Kidney (tissue), 14 donors: ENCODE measurements around the gene SLC39A11. TPM values are rescaled to one million over a fixed set of nuclear protein-coding genes. Genes with fewer than 3 reads are reported as not detected.

ENCODE experiments used
- DNase-seq, 5 donors: peaks; one replicate each; pipeline ENCODE4 v3.0.0-alpha.2; 2013 to 2020
- FAIRE-seq: peaks from 2 replicates; lab custom pipeline; 2012; peaks lifted over from hg19 to GRCh38; lab: Jason Lieb, UNC
- H3K27ac ChIP-seq, 2 donors: one replicate each; pipeline ENCODE4 v1.7.0; 2013; ENCODE audit warnings: low read depth in 2 of 2, low read length in 2 of 2, inconsistent platforms in 1 of 2
- H3K27me3 ChIP-seq: one replicate; pipeline ENCODE4 v1.7.1; 2013; ENCODE audit warnings: low read length, inconsistent platforms; ENCODE audit not compliant: control insufficient read depth, insufficient read depth
- H3K36me3 ChIP-seq, 3 donors: one replicate each; pipeline versions ENCODE4 v1.7.0 to v1.7.1; 2013; ENCODE audit warnings: low read length in 3 of 3, control low read depth in 1 of 3, inconsistent platforms in 1 of 3; ENCODE audit not compliant: insufficient read depth in 3 of 3, control insufficient read depth in 2 of 3
- H3K4me1 ChIP-seq, 3 donors: one replicate each; pipeline versions ENCODE4 v1.7.0 to v1.7.1; 2013; ENCODE audit warnings: low read length in 3 of 3, inconsistent platforms in 1 of 3, low read depth in 1 of 3; ENCODE audit not compliant: control insufficient read depth in 2 of 3, insufficient read depth in 2 of 3
- H3K4me3 ChIP-seq, 3 donors: one replicate each; pipeline versions ENCODE4 v1.7.0 to v1.8.1; 2013; ENCODE audit warnings: low read length in 3 of 3, control low read depth in 1 of 3, inconsistent platforms in 1 of 3
- H3K9ac ChIP-seq, 3 donors: one replicate each; pipeline versions ENCODE4 v1.7.0 to v1.7.1; 2013; ENCODE audit warnings: low read length in 3 of 3, control low read depth in 1 of 3, inconsistent platforms in 1 of 3
- H3K9me3 ChIP-seq, 3 donors: one replicate each; pipeline versions ENCODE4 v1.7.0 to v1.7.1; 2013; ENCODE audit warnings: low read length in 3 of 3, control low read depth in 1 of 3, inconsistent platforms in 1 of 3; ENCODE audit not compliant: control insufficient read depth in 2 of 3, insufficient read depth in 1 of 3
- intact Hi-C: fragments of 100-400 bp; cut with DNase I; formaldehyde crosslinking; loops from one replicate; pipeline ENCODE4 v1.11.1; 2022
- polyA plus RNA-seq: library from polyadenylated mRNA; stranded (reverse); fragments of 350-450 nt; fragmentation: Illumina TruSeq; extraction: RNeasy Lipid Tissue Mini Kit (QIAGEN cat#74804); gene quantifications from one replicate; pipeline ENCODE4 v1.2.3, GENCODE V29; 2014; ENCODE audit warnings: low read depth, low replicate concordance; ENCODE audit not compliant: insufficient read depth
- total RNA-seq: library from RNA; stranded (reverse); fragmentation: NEBNext Ultra II Directional; extraction: Animal tissue kit (Norgen Biotek cat#: 25700); gene quantifications from one replicate; pipeline ENCODE4 v1.2.1, GENCODE V29; 2021
- TF ChIP-seq, protein P1 (sequence below): IDR thresholded peaks from 3 replicates; pipeline ENCODE4 v1.5.1; 2012; ENCODE audit warnings: mild to moderate bottlenecking, moderate library complexity, borderline replicate concordance; ENCODE audit not compliant: insufficient read depth; ENCODE audit errors: extremely low read depth
- donor health status: control.
- donor health status: control.
- donor health status: control.
- donor health status: control.
- donor health status: control.
- donor health status: DM: yes; HTN: yes; CAD: no.
- donor health status: Normal renal cell carcinoma (clear cell type).

Gene SLC39A11
- total and polyA plus RNA-seq, 2 donors from 2014 or later = 19.7 to 37.2 TPM

DNA sequence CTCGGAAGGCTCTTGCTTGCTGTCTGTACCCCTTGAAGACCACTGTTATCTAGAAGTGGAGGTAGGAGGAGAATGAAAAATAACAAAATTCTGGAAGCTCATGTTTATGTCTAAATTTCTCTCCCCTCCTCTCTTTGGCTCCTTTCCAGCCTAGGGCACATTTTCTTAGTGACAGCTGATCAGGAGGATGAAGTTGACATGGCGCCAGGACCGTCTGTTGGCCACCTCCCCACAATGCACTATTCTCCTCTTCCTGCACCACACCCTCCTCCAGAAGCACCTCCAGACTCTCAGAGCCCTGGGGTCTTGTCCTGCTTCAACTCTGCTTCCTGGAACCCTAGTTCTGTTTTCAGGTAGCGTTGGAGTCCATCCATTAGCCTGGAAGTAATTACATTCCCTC, 46.8 kb upstream of the SLC39A11 start:
- FAIRE-seq (no peak), DNase-seq (no peak)
- TF ChIP-seq, protein P1, sequence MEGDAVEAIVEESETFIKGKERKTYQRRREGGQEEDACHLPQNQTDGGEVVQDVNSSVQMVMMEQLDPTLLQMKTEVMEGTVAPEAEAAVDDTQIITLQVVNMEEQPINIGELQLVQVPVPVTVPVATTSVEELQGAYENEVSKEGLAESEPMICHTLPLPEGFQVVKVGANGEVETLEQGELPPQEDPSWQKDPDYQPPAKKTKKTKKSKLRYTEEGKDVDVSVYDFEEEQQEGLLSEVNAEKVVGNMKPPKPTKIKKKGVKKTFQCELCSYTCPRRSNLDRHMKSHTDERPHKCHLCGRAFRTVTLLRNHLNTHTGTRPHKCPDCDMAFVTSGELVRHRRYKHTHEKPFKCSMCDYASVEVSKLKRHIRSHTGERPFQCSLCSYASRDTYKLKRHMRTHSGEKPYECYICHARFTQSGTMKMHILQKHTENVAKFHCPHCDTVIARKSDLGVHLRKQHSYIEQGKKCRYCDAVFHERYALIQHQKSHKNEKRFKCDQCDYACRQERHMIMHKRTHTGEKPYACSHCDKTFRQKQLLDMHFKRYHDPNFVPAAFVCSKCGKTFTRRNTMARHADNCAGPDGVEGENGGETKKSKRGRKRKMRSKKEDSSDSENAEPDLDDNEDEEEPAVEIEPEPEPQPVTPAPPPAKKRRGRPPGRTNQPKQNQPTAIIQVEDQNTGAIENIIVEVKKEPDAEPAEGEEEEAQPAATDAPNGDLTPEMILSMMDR = no peak
- Histone ChIP-seq H3K9me3 (no peaks in the 10 kb centered on the region), H3K4me3 (no peak overlapping the region), H3K9ac (no peak overlapping the region), H3K27ac (no peak overlapping the region), H3K27me3 (no peaks in the 10 kb centered on the region), H3K4me1 (no peaks in the 10 kb centered on the region), H3K36me3 (no peaks in the 10 kb centered on the region)
- intact Hi-C loops = no loop called here

DNA sequence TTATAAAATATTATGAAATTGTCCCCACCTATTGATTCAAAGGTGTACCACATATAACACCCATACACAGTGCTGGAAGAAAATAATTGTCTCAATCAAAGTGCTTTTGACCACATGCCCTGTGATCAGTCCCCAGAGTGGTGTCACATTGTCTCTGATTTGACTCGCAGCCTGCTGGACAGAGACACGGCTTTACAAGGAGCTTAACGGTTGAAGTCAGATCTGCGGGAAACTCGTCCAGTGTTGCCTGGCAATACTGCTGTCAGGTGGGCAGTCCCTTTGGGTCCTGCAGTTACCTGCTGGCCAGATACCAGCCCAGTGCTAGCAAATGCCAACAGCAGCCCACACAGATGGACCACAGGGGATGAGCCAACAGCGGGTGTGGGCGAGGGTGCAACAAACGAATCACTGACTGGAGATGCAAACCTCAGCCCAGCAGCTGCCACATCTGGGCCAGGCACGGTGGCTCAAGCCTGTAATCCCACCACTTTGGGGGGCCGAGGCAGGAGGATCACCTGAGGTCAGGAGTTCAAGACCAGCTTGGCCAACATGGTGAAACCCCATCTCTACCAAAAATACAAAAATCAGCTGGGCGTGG, 46.2 kb upstream of the SLC39A11 start:
- Histone ChIP-seq H3K9ac (no peak overlapping the region), H3K27me3 (no peaks in the 10 kb centered on the region), H3K9me3 (no peaks in the 10 kb centered on the region), H3K4me3 (no peak overlapping the region), H3K36me3 (no peaks in the 10 kb centered on the region), H3K27ac (no peak overlapping the region), H3K4me1 (no peaks in the 10 kb centered on the region)
- FAIRE-seq (no peak), DNase-seq (no peak)
- TF ChIP-seq, protein P1 = no peak
- intact Hi-C loops = no loop called here

DNA sequence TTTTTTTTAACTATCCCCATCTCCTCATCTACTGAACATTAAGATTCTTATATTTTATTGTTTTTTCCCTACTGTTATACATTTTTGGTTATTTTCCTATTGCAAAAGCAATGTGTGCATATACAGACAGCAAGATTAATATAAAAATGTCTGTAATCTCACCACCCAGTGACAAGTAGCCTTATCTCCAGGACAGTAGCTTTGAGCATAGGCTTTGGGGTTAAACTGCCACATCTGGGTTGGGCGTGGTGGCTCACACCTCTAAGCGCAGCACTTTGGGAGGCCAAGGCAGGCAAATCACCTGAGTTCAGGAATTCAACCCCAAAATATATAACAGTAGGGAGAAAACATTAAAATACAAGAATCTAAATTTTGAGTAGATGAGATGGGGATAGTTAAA, 44.9 kb upstream of the SLC39A11 start:
- Histone ChIP-seq H3K27ac (no peak overlapping the region), H3K27me3 (no peaks in the 10 kb centered on the region), H3K4me1 (no peaks in the 10 kb centered on the region), H3K9ac (no peak overlapping the region), H3K9me3 (no peaks in the 10 kb centered on the region), H3K4me3 (no peak overlapping the region), H3K36me3 (no peaks in the 10 kb centered on the region)
- FAIRE-seq (no peak), DNase-seq (no peak)
- TF ChIP-seq, protein P1 = no peak
- intact Hi-C loops = no loop called here

DNA sequence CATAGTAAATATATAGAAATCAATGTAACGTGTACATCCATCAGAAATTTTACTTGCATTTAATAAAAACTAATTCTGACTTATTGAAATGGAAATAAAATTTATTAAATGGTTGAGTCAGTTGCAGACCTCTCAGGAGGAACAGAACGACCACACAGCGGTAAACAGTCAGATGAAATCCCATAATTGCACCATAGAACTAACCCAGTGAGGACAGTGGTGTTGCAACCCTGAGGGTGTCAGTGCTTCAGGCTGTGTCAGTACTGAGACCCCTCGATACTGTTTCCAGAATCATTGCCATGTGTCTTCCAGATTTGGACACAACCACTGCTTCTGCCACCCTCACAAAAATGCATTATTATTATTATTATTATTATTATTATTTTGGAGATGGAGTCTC, 43.3 kb upstream of the SLC39A11 start:
- no peaks in the 10 kb centered on the region for H3K4me1 ChIP-seq
- no peak overlapping the region for H3K4me3 ChIP-seq
- FAIRE-seq = no peak
- H3K36me3 ChIP-seq = no peaks in the 10 kb centered on the region
- intact Hi-C loops = no loop called here
- TF ChIP-seq, protein P1 = no peak
- H3K9ac ChIP-seq = no peak overlapping the region
- no peaks in the 10 kb centered on the region for H3K9me3 ChIP-seq
- no peak overlapping the region for H3K27ac ChIP-seq
- DNase-seq = no peak
- H3K27me3 ChIP-seq = no peaks in the 10 kb centered on the region
